ENCODE measurements around the gene ATP2C1.

- TF ChIP-seq POLR2AphosphoS5 (IDR thresholded peaks at IDR 0.05) (no peak), EP300 (IDR thresholded peaks at IDR 0.05; ENCODE audit: low read depth) (no peak)
- TF ChIP-seq, protein P1, sequence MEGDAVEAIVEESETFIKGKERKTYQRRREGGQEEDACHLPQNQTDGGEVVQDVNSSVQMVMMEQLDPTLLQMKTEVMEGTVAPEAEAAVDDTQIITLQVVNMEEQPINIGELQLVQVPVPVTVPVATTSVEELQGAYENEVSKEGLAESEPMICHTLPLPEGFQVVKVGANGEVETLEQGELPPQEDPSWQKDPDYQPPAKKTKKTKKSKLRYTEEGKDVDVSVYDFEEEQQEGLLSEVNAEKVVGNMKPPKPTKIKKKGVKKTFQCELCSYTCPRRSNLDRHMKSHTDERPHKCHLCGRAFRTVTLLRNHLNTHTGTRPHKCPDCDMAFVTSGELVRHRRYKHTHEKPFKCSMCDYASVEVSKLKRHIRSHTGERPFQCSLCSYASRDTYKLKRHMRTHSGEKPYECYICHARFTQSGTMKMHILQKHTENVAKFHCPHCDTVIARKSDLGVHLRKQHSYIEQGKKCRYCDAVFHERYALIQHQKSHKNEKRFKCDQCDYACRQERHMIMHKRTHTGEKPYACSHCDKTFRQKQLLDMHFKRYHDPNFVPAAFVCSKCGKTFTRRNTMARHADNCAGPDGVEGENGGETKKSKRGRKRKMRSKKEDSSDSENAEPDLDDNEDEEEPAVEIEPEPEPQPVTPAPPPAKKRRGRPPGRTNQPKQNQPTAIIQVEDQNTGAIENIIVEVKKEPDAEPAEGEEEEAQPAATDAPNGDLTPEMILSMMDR (IDR thresholded peaks at IDR 0.05), result no peak
Measured at GRCh38 chr3:130897316-130897715, 3.4 kb downstream of the ATP2C1 start.
